ENCODE results near the gene APBB2.
"Not testable (repeated sequence)": the region's sequence is repeated elsewhere in the genome, so short reads cannot be mapped to it uniquely, and the experiment has no call there.

APBB2 gene

GRCh38 chr4:40825014-40825838 is 389.1 kb downstream of the APBB2 start:
- no peak for DNase-seq (ENCODE audit: low spot score)

GRCh38 chr4:40822420-40823166 is 391.7 kb downstream of the APBB2 start:
- DNase-seq (ENCODE audit: low spot score): no peak

- DNase-seq (ENCODE audit: low spot score): no peak
Observed at GRCh38 chr4:40820101-40820500, 394.2 kb downstream of the APBB2 start.

- not testable (repeated sequence) for DNase-seq (ENCODE audit: low spot score)
Observed at GRCh38 chr4:40817157-40817556, 397.2 kb downstream of the APBB2 start.

GRCh38 chr4:40812856-40813255 is 401.5 kb downstream of the APBB2 start:
- DNase-seq (ENCODE audit: low spot score): no peak

- DNase-seq (ENCODE audit: low spot score): no peak
Observed at GRCh38 chr4:40812386-40812785, 402.0 kb downstream of the APBB2 start.

GRCh38 chr4:40811956-40812355 is 402.4 kb downstream of the APBB2 start:
- DNase-seq (ENCODE audit: low spot score): no peak

- no peak for DNase-seq (ENCODE audit: low spot score)
Observed at GRCh38 chr4:40808926-40809457, 405.4 kb downstream of the APBB2 start.

- no peak for DNase-seq (ENCODE audit: low spot score)
Observed at GRCh38 chr4:40804598-40804997, 409.7 kb downstream of the APBB2 start.

GRCh38 chr4:40800064-40800463 is 414.3 kb downstream of the APBB2 start:
- no peak for DNase-seq (ENCODE audit: low spot score)

- DNase-seq (ENCODE audit: low spot score): no peak
Observed at GRCh38 chr4:40789771-40790170, 424.6 kb downstream of the APBB2 start.

GRCh38 chr4:40789031-40789430 is 425.3 kb downstream of the APBB2 start:
- no peak for DNase-seq (ENCODE audit: low spot score)

GRCh38 chr4:40788331-40788730 is 426.0 kb downstream of the APBB2 start:
- DNase-seq (ENCODE audit: low spot score): peak; percentile 20

- DNase-seq (ENCODE audit: low spot score): no peak
Observed at GRCh38 chr4:40785727-40786126, 428.6 kb downstream of the APBB2 start.

- DNase-seq (ENCODE audit: low spot score): no peak
Observed at GRCh38 chr4:40782876-40783275, 431.5 kb downstream of the APBB2 start.

GRCh38 chr4:40778090-40778489 is 436.3 kb downstream of the APBB2 start:
- DNase-seq (ENCODE audit: low spot score): no peak

- no peak for DNase-seq (ENCODE audit: low spot score)
Observed at GRCh38 chr4:40769266-40769665, 445.1 kb downstream of the APBB2 start.

GRCh38 chr4:40763228-40763716 is 451.1 kb downstream of the APBB2 start:
- DNase-seq (ENCODE audit: low spot score): no peak
